ENCODE results near the gene GABRB1. TPM values are rescaled to one million over a fixed set of nuclear protein-coding genes. Genes with fewer than 3 reads are reported as not detected.

The GABRB1 gene
- total and polyA plus RNA-seq, 2 experiments from 2014 or later, result 0.26 to 0.97 TPM

GRCh38 chr4:47466056-47466785 lies 434.9 kb downstream of the GABRB1 start:
- H2AFZ ChIP-seq, result no peak overlapping the region
- no peaks in the 10 kb centered on the region for H3K27me3 ChIP-seq (ENCODE audit: insufficient read depth)
- H3K4me2 ChIP-seq, result no peak overlapping the region
- TF ChIP-seq EZH2 (IDR thresholded peaks at IDR 0.05; ENCODE audit: low read depth, unreplicated experiment) (no peak), ZNF114 (CRISPR knock-in tag; IDR thresholded peaks at IDR 0.05) (no peak), POLR2AphosphoS5 (IDR thresholded peaks at IDR 0.05; ENCODE audit: low read depth) (no peak), CREB1 (CRISPR knock-in tag; IDR thresholded peaks at IDR 0.05; ENCODE audit: low read depth) (no peak), STAT1 (IDR thresholded peaks at IDR 0.05; ENCODE audit: unreplicated experiment) (no peak), REST (IDR thresholded peaks at IDR 0.05; ENCODE audit: unreplicated experiment) (no peak), ZNF462 (CRISPR knock-in tag; IDR thresholded peaks at IDR 0.05) (no peak), EZH2phosphoT487 (IDR thresholded peaks at IDR 0.05; ENCODE audit: unreplicated experiment) (no peak), ETS1 (IDR thresholded peaks at IDR 0.05) (no peak), NANOG (IDR thresholded peaks at IDR 0.05; ENCODE audit: borderline replicate concordance) (no peak), JUNB (IDR thresholded peaks at IDR 0.05; ENCODE audit: unreplicated experiment) (no peak)
- no peak overlapping the region for H3K27ac Mint-ChIP-seq
- H3K27ac ChIP-seq (ENCODE audit: low read depth), result no peak overlapping the region
- H4K20me1 ChIP-seq (replicated peaks; ENCODE audit: insufficient read depth), result no peaks in the 10 kb centered on the region
- H3K27me3 Mint-ChIP-seq (ENCODE audit: insufficient read depth, low read depth, poor library complexity), result peaks cover 6% of the 10 kb centered on the region
- H3K9me3 Mint-ChIP-seq, result no peaks in the 10 kb centered on the region
- DNase-seq (ENCODE audit: low spot score), result no peak
- H3K36me3 ChIP-seq (ENCODE audit: insufficient read depth), result no peaks in the 10 kb centered on the region
- H3K4me1 Mint-ChIP-seq, result peaks cover 14% of the 10 kb centered on the region
- no peak overlapping the region for H3K4me3 ChIP-seq
- ATAC-seq, result no peak
- no peak overlapping the region for H3K4me3 Mint-ChIP-seq
- no peaks in the 10 kb centered on the region for H3F3A ChIP-seq (replicated peaks; ENCODE audit: low read depth)
- no peaks in the 10 kb centered on the region for H3K79me2 ChIP-seq (replicated peaks; ENCODE audit: insufficient read depth)
- no peaks in the 10 kb centered on the region; the same call in 1 of the 2 replicates for H3K4me1 ChIP-seq (ENCODE audit: insufficient read depth)
- no peaks in the 10 kb centered on the region for H3K36me3 Mint-ChIP-seq (ENCODE audit: low read depth)
- no peaks in the 10 kb centered on the region for H3K9me2 ChIP-seq (ENCODE audit: insufficient read depth)

Data from GM23338 (cell line).